ENCODE results near the gene GNPTAB. TPM values are rescaled to one million over a fixed set of nuclear protein-coding genes. Genes with fewer than 3 reads are reported as not detected.

GNPTAB gene
- total and polyA plus RNA-seq, 2 of the 8 experiments (the other 6 are each of a cell fraction or from before 2014, with no cell fraction given), result 21.5 to 51.3 TPM

DNA sequence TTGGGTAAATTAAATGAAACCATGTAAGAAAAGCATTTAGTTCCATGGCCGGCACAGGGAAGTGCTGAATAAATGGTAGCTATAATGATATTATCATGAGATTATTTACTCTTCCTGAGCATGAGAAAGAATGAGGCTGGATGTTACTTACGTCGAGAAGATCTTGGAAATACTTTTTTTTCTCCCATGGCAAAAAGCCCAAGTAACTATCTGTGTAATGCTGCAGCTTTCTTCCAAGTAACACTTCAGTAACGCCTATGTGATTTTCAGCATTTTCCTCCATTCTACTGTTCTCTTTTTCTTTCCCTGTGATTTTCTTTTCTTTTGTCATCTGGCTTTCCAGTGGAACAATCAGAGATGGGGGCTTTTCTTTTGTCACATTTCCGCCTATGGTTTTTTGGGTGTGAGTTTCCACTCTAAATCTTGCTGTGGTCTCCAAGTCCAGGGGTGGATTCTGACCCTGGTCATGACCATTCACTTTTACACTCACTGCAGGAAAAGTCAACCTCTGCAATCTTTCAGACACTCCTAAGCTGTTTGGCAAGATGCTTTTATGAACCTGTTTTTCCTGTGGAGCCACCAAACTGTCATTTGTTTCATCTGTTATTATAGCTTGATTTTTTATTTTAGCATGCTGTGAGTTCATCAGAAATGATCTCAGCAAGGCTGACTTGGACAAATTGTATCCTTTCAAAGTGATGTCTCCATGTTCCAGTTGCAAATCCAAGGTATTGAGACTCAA lies 66.5 kb downstream of the GNPTAB start (continued):
- TF ChIP-seq CBX8 (IDR thresholded peaks at IDR 0.05; ENCODE audit: borderline replicate concordance, low read depth, low read length) (no peak), BRCA1 (IDR thresholded peaks at IDR 0.05; ENCODE audit: low read depth, low read length) (no peak), TAF1 (IDR thresholded peaks at IDR 0.05; ENCODE audit: low read depth, low read length) (no peak), RNF2 (IDR thresholded peaks at IDR 0.05; ENCODE audit: borderline replicate concordance, low read depth, low read length, missing control alignments, poor library complexity, severe bottlenecking) (no peak)
